ENCODE measurements around the gene VEGFB. TPM values are rescaled to one million over a fixed set of nuclear protein-coding genes. Genes with fewer than 3 reads are reported as not detected.
A peak's percentile ranks its signal among the peaks of the same experiment; 100 is the strongest.

VEGFB gene
- total RNA-seq, 2 experiments from 2014 or later, result 49.1 to 58.5 TPM

DNA sequence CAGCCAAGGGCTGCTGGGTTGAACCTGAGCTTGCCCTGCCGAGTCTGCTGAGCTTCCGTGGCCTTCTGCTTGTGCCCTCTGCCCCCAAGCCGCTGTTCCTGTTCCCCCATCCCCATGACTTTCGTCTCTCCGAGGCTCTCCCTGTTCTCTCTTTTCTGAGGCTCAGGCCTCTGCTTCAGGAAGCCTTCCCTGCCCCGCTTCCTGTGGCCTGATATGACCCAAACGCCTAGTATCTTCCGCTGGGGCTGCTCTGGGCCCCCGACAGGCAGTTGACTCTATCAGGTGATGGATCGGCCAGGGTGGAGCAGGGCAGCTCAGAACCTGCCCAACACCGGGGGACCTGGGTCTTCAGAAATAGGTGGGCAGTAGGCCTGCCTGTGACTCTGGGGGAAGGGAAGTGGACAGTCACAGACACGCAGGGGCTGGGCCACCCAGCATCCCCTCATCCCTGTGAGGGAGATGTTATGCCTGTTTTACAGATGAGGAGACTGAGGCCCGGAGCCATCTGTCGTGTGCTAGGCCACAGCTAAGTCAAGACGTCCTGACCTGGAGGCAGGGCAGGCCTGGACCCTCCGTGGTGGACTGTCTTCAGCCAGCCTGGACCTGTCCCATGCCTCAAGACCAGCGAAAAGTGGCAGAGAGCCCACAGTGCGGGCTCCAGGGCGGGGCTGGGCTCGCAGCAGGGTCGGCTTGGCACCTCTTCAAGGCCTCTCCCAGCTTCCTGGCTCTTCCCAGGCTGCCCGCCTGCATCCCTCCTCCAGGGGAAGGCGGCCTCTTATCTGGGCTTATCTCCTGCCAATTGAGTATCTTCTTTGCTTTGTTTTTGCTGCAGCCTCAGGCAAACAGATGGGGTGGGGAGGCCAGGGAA lies 33.9 kb downstream of the VEGFB start:
- Mint-ChIP-seq H3K9me3 (no peaks in the 10 kb centered on the region), H3K4me3 (peak overlapping the region; percentile 85), H3K4me1 (peaks cover 28% of the 10 kb centered on the region), H3K36me3 (ENCODE audit: low read depth) (peaks cover 18% of the 10 kb centered on the region), H3K27ac (peak overlapping the region; percentile 89), H3K27me3 (no peaks in the 10 kb centered on the region)
- DNase-seq, result no peak
- CTCF ChIA-PET, result interaction anchor here (1.2 to 7.0 kb wide), 9 partner anchors 9 to 81 kb away, joined by 3 to 80 read pairs (median 9); partner anchors contain the start of genes CATSPERZ, ESRRA, FKBP2 and PLCB3
- POLR2A ChIA-PET, result interaction anchor here (0.6 to 6.5 kb wide), 19 partner anchors 8 to 82 kb away, joined by 3 to 161 read pairs (median 5); partner anchors contain the start of genes BAD, CATSPERZ, ESRRA and FERMT3

DNA sequence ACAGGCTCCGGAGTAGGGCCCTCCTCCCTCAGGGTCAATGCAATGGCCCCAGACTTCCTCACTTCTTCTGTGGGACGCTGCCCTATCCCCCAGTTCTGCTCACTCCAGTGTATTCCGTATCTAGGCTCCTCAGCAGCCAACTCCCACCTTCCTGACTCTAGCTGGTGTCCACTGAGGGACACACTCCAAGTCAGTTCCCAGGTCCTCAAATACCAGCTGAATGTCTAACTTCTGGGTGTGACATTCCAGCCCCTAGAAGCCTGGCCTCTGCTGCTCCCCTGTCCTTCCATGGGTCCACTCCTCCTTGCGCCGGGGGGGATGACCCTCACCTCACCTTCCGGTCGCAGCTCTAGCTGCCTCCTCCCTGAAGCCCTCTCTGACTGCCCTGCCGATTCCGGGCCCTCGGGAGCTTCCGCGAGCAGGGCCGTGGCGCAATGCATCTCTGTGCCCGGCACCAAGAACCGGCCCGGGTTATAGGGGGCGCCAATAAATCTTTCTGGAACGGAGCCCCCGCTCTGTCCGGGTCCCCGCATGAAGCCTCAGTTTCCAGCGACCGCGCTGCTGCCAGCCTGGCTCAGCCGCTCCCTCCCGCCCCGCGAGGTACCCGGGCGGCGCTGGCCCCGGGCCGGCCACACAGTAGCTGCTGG lies 34.6 kb downstream of the VEGFB start:
- Mint-ChIP-seq H3K9me3 (no peaks in the 10 kb centered on the region), H3K4me1 (peaks cover 30% of the 10 kb centered on the region), H3K27me3 (no peaks in the 10 kb centered on the region), H3K36me3 (ENCODE audit: low read depth) (peaks cover 18% of the 10 kb centered on the region), H3K4me3 (peak overlapping the region; percentile 85), H3K27ac (peak overlapping the region; percentile 89)
- peak; percentile 60 for DNase-seq
- CTCF ChIA-PET, result interaction anchor here (1.2 to 7.0 kb wide), 10 partner anchors 8 to 82 kb away, joined by 3 to 80 read pairs (median 8); partner anchors contain the start of genes CATSPERZ, ESRRA, FKBP2 and PLCB3
- POLR2A ChIA-PET, result interaction anchor here (0.6 to 6.5 kb wide), 18 partner anchors 9 to 83 kb away, joined by 3 to 161 read pairs (median 5); partner anchors contain the start of genes BAD, CATSPERZ, ESRRA and FERMT3

DNA sequence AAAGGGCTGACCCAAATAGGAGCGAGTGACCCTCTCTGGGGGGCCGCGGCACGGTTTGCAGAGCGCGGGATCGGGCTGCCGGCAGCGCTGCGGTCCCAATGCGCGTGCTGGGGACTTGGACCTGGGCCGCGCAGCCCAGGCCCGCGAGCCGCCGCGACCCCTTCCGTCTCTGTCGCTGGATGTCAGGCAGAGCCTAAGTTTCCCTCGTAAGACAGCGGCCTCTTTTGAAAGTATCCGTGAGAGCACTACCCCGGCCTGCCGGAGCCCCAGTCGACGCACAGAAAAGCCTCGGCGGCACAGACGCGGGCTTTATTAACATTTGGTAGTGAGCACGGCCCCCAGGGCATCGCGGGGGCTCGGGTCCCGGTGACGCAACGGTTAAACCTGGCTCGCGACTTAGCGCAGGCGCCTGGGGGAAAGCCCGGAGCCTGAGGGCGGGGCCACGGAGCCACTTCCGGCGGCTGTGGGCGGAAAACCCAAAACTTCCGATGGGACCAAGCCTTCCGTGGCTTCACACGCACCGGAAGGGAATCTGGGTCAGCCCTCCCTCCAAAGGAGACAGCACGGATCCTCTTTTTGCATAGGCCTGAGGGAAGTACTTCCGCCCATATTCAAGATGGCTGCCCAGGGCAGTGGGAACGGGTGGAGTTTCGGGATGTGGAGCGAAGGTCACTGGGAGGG lies 35.3 kb downstream of the VEGFB start:
- H3K9me3 Mint-ChIP-seq, result no peaks in the 10 kb centered on the region
- CTCF ChIA-PET, result interaction anchor here (0.9 to 7.0 kb wide), 14 partner anchors 8 to 84 kb away, joined by 3 to 80 read pairs (median 5); partner anchors contain the start of genes BAD, CATSPERZ, ESRRA and FKBP2
- POLR2A ChIA-PET, result interaction anchor here (0.7 to 6.5 kb wide), 22 partner anchors 9 to 865 kb away, joined by 3 to 161 read pairs (median 4); partner anchors contain the start of genes BAD, CATSPERZ, DNAJC4 and ESRRA
- peak overlapping the region; percentile 89 for H3K27ac Mint-ChIP-seq
- H3K4me1 Mint-ChIP-seq, result peaks cover 30% of the 10 kb centered on the region
- H3K4me3 Mint-ChIP-seq, result peak overlapping the region; percentile 85
- peak; percentile 98 for DNase-seq
- H3K27me3 Mint-ChIP-seq, result no peaks in the 10 kb centered on the region
- H3K36me3 Mint-ChIP-seq (ENCODE audit: low read depth), result peaks cover 18% of the 10 kb centered on the region

DNA sequence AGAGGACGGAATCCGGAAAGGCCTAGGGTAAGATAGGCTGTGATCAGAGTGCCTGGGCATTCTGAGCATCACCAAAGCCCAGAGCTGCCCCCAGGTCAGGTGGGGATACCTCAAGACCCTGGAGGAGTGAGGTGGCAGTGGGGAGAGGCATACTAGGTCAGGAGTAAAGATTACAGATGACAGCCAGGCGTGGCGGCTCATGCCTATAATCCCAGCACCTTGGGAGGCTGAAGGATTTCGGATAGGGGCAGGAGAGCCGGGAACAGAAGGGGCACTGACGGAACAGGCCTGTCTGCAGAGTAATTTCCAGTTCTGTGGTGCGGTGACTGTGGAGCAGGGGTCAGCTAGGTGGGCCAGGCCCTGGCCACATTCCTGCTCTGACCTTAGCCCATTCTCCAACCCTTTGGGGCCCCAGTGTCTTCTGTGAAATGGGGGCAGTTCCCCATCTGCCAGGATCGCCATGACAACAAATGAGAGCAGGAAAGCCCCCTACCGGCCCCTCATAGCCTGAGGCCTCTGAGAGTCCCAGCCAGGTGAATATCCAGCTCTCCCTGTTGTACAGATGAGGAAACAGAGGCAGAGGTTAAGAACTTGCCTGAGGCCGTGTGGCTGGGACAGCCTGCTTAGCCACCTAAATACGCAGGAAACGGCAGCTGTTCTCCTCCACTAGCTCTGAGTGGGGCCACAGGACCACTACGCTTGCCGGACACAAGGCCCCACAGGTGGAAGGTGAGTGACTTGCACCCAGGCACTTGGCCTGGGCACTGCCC lies 40.8 kb downstream of the VEGFB start:
- no peaks in the 10 kb centered on the region for H3K9me3 Mint-ChIP-seq
- CTCF ChIA-PET, result interaction anchor here (0.7 to 1.2 kb wide), 2 partner anchors 17 to 56 kb away, joined by 3 to 4 read pairs; no protein-coding TSS in a partner anchor
- peaks cover 17% of the 10 kb centered on the region for H3K4me1 Mint-ChIP-seq
- peaks cover 15% of the 10 kb centered on the region for H3K36me3 Mint-ChIP-seq (ENCODE audit: low read depth)
- DNase-seq, result no peak
- POLR2A ChIA-PET, result interaction anchor here (1.4 to 2.3 kb wide), 2 partner anchors 10 to 14 kb away, joined by 6 to 8 read pairs; partner anchors contain the start of genes BAD and GPR137
- no peak overlapping the region for H3K27ac Mint-ChIP-seq
- no peak overlapping the region for H3K4me3 Mint-ChIP-seq
- H3K27me3 Mint-ChIP-seq, result no peaks in the 10 kb centered on the region

DNA sequence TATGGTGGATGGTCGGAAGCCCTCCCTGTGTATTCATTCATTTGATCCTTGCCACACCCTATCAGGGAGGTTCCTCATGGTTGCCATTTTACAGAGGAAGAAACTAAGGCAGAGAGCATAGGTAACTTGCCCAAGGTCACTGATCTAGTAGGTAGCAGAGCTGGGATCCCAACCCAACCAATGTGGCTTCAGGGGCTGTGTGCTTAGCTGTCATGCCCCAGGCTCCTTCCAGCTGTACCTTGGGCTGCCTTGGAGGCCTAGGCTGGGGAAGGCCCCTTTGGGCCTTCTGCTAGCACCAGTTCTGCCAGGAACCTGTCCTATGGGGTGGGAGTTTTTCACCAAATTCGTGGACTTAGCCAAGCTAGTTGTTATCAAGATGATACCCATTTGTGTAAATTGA lies 41.5 kb downstream of the VEGFB start:
- POLR2A ChIA-PET, result interaction anchor here (1.4 to 2.3 kb wide), 2 partner anchors 9 to 14 kb away, joined by 6 to 8 read pairs; partner anchors contain the start of genes BAD and GPR137
- DNase-seq, result no peak
- Mint-ChIP-seq H3K36me3 (ENCODE audit: low read depth) (peaks cover 14% of the 10 kb centered on the region), H3K27me3 (no peaks in the 10 kb centered on the region), H3K4me3 (no peak overlapping the region), H3K9me3 (no peaks in the 10 kb centered on the region), H3K27ac (no peak overlapping the region), H3K4me1 (peaks cover 15% of the 10 kb centered on the region)
- CTCF ChIA-PET, result no interaction called here

DNA sequence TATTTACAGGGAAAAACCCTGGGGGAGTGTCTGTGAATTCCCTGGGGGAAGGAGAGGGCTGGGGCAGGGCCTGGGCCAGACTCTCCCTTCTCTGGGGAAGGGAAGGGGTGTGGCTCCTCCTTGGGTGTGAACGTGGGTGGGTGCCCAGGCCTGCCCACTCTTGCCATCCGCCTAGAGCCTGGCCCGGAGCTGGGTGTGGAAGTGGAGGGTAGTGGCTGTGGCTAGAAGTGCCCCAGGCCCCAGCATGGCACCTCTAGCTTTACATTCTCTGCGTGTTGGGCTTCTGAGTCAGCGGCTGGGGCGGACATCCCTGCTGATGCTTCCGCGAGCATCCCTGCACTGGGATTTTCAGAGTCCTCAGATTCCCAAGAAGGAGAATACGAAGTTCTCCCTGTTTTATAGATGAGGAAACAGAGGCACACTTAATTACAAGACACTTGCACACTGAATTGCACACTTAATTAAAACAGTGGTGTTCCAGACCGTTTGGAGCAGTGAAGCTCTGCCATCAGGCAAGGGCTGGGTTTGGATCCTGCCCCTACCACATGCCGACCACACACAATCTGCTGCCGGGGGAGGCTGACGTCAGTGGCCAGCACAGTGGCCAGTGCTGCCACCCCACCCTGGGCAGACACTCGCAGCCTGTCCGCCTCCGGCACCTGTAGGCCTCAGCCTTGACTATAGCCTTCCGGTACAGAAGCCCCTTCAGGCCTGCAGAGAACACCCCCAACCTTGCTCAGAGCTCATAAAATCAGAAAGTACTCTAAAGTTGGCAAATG lies 42.5 kb downstream of the VEGFB start:
- Mint-ChIP-seq H3K27me3 (no peaks in the 10 kb centered on the region), H3K4me3 (no peak overlapping the region), H3K36me3 (ENCODE audit: low read depth) (peaks cover 20% of the 10 kb centered on the region), H3K4me1 (peaks cover 19% of the 10 kb centered on the region), H3K9me3 (no peaks in the 10 kb centered on the region), H3K27ac (no peak overlapping the region)
- DNase-seq, result no peak
- ChIA-PET POLR2A (interaction anchor here (1.4 to 2.3 kb wide), 2 partner anchors 8 to 13 kb away, joined by 6 to 8 read pairs; partner anchors contain the start of genes BAD and GPR137), CTCF (interaction anchor here (0.8 to 1.0 kb wide), 3 partner anchors 8 to 28 kb away, joined by 3 to 4 read pairs (median 3); no protein-coding TSS in a partner anchor)

DNA sequence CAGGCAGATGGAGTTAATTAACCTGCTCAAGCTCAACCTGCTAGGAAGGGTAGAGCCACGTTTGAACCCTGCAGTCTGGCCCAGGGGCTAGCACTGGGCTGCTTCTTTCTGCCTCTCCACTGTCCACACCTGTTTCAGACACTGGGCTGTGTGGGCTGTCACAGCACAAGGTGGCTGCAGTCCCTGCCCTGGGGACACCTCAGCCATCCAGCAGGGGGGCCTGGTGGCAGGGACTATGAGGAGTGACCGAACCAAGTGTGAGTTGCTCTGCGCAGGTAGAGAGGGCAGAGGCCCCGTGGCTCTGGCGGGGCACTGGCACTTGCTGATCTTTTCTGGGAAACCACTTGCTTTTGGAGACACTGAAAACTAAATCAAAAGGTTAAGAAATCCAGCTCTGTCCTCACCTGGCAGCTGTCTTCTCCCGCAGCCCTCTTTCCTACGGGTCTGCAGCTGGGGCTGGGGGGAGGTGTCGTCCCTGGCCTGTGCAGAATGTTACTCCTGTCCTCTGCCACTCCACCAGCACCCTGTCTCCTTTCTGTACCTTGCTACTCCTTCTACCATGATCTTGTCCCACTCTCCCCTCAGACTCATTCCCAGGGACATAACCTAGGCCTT lies 44.3 kb downstream of the VEGFB start:
- DNase-seq, result no peak
- CTCF ChIA-PET, result interaction anchor here (2.0 kb wide), 1 partner anchor 22 kb away, joined by 8 read pairs; no protein-coding TSS in a partner anchor
- peaks cover 23% of the 10 kb centered on the region for H3K4me1 Mint-ChIP-seq
- POLR2A ChIA-PET, result interaction anchor here (11.0 kb wide), 1 partner anchor 9 kb away, joined by 161 read pairs; no protein-coding TSS in a partner anchor
- no peaks in the 10 kb centered on the region for H3K27me3 Mint-ChIP-seq
- H3K36me3 Mint-ChIP-seq (ENCODE audit: low read depth), result peaks cover 21% of the 10 kb centered on the region
- no peak overlapping the region for H3K27ac Mint-ChIP-seq
- H3K4me3 Mint-ChIP-seq, result no peak overlapping the region
- no peaks in the 10 kb centered on the region for H3K9me3 Mint-ChIP-seq

DNA sequence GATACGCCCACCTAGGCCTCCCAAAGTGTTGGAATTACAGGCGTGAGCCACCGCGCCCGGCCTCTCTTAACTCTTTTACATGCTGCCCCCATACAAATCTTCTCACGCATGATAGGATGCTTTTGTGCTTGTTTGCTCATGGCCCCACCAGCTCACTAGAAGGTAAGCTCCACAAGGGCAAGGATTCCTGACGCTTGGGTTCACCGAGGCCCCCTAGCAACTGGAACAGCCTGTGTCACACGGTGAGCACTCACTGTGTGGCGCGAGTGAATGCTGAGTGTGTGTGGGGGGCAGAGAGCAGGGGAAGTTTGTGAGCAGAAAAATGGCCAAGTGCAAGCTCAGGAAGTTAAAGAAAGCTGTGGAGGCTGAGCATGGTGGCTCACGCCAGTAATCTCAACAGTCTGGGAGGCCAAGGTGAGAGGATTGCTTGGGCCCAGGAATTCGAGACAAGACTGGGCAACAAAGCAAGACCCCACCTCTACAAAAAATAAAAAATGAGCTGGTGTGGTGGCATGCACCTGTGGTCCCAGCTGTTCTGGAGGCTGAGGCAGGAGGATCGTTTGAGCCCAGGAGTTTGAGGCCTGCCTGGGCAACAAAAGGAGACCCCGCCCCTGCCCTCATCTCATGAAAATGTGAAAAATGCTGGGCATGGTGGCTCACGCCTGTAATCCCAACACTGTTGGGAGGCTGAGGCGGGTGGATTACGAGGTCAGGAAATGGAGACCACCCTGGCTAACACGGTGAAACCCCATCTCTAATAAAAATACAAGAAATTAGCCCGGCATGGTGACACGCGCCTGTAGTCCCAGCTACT lies 47.8 kb downstream of the VEGFB start:
- no peaks in the 10 kb centered on the region for H3K9me3 Mint-ChIP-seq
- no peak overlapping the region for H3K27ac Mint-ChIP-seq
- ChIA-PET POLR2A (interaction anchor here (5.7 to 11.0 kb wide), 2 partner anchors 12 to 22 kb away, joined by 41 to 161 read pairs; partner anchors contain the start of gene ESRRA), CTCF (interaction anchor here (4.4 to 4.7 kb wide), 2 partner anchors 11 to 76 kb away, joined by 27 to 36 read pairs; partner anchors contain the start of gene FERMT3)
- peaks cover 16% of the 10 kb centered on the region for H3K36me3 Mint-ChIP-seq (ENCODE audit: low read depth)
- peaks cover 33% of the 10 kb centered on the region for H3K4me1 Mint-ChIP-seq
- DNase-seq, result no peak
- no peaks in the 10 kb centered on the region for H3K27me3 Mint-ChIP-seq
- no peak overlapping the region for H3K4me3 Mint-ChIP-seq

DNA sequence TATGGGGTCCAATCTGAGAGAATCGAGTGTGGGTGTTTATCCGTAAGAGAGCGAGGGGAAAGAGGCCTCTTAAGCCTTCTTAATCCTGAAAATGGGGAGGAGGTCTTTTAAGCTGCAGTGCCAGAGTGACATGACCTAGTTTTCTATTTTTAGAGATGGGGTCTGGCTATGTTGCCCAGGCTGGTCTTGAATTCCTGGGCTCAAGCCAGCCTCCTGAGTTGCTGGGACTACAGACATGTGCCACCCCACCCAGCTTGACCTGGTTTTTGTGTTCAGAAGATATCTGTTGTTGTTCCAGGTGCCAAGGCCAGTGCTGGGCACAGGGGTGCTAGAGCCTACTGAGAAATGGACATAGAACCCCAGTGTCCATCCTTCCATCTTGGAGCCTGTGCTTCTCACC lies 48.7 kb downstream of the VEGFB start:
- CTCF ChIA-PET, result interaction anchor here (3.0 to 4.7 kb wide), 3 partner anchors 12 to 77 kb away, joined by 27 to 42 read pairs (median 36); partner anchors contain the start of genes CATSPERZ and FERMT3
- Mint-ChIP-seq H3K36me3 (ENCODE audit: low read depth) (peaks cover 16% of the 10 kb centered on the region), H3K9me3 (no peaks in the 10 kb centered on the region)

More for the DNA sequence above, 48.7 kb downstream of the VEGFB start:
- Mint-ChIP-seq H3K27ac (peak overlapping the region; percentile 4), H3K4me3 (peak overlapping the region; percentile 83), H3K4me1 (peaks cover 33% of the 10 kb centered on the region), H3K27me3 (no peaks in the 10 kb centered on the region)
- POLR2A ChIA-PET, result interaction anchor here (1.6 to 11.0 kb wide), 5 partner anchors 13 to 76 kb away, joined by 3 to 161 read pairs (median 23); partner anchors contain the start of genes ESRRA, FERMT3 and PPP1R14B
- no peak for DNase-seq
